HG03196 (cell line): ENCODE measurements around the gene CRX.
A peak's percentile ranks its signal among the peaks of the same experiment; 100 is the strongest.
"Not testable (repeated sequence)": the region's sequence is repeated elsewhere in the genome, so short reads cannot be mapped to it uniquely, and the experiment has no call there.

ENCODE experiments used
- ATAC-seq: cut with Tn5 transposase; IDR thresholded peaks from one replicate; pipeline ENCODE4 v1.9.1; 2021; ENCODE audit not compliant: unreplicated experiment

Gene CRX

DNA sequence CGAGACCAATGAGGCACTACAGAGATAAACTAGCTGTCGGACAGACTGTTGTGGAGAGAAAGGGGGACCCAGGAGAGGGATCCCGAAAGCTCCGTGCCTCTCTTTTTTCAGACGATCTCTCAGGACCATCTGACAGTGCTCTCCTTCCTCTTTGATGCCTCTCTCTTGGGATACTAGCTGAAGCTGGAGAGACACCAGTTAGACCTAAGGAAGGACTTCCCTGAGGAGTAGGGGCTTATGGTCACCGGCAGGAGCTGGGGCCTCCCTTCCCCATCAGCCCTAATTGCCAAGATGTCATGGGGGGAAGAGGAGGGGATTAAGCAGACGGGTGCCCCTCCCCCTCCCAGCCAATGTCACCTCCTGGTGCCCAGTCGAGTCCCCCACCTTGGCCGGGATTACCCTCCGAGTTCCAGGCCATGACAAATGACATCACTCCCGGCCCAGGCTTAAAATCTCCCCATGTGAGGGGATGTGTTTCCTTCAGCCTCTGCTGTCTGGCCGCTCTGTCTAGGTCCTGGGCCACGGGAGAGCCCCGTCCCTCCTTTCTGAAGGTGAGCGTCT lies at the start of gene CRX:
TSS of gene CRX (plus strand) at position 478 of the 561 bp plus-strand sequence. CDS start 12,507 bp downstream, outside the sequence.
- ATAC-seq, result no peak

DNA sequence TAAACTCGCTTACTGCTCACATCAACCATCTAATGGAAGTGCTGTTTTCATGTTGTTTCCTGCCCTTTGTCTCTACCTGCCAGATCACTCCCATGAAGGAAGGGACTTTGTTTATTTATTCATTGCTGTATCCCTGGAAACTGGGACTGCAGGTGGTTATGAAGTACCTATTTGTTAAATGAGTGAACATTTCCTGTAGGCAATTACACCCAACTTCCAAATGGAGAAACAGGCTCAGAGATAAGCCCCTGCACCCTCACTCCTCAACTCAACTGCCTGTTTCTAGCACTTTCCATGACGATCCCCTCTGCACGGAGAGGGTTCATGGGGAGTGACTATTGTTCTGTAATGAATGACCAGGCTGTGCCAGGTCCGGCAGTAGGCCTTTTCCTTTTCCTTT lies 45.2 kb upstream of the CRX start:
- ATAC-seq, result no peak

DNA sequence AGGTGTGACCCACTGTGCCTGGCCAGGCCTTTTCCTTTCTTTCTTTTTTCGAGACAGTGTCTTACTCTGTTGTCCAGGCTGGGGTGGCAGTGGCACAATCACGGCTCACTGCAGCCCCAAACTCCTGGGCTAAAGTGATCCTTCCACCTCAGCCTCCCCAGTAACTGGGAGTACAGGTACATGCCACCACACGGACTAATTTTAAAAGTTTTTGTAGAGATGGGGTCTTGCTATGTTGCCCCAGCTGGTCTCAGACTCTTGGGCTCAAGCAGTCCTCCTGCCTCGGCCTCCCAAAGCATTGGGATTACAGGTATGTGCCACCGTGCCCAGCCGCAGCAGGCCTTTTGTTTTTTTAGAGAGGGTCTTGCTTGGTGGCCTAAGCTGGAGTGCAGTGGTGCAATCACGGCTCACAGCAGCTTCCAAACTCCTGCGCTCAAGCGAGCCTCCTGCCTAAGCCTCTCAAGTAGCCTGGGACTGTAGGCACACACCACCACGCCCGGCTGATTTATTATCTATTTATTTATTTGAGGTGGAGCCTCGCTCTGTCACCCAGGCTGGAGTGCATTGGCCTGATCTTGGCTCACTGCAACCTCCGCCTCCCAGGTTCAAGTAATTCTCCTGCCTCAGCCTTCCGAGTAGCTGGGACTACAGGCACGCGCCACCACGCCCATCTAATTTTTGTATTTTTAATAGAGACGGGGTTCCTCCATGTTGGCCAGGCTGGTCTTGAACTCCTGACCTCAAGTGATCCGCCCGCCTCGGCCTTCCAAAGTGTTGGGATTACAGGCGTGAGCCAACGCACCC lies 44.3 kb upstream of the CRX start:
- ATAC-seq, result not testable (repeated sequence)

DNA sequence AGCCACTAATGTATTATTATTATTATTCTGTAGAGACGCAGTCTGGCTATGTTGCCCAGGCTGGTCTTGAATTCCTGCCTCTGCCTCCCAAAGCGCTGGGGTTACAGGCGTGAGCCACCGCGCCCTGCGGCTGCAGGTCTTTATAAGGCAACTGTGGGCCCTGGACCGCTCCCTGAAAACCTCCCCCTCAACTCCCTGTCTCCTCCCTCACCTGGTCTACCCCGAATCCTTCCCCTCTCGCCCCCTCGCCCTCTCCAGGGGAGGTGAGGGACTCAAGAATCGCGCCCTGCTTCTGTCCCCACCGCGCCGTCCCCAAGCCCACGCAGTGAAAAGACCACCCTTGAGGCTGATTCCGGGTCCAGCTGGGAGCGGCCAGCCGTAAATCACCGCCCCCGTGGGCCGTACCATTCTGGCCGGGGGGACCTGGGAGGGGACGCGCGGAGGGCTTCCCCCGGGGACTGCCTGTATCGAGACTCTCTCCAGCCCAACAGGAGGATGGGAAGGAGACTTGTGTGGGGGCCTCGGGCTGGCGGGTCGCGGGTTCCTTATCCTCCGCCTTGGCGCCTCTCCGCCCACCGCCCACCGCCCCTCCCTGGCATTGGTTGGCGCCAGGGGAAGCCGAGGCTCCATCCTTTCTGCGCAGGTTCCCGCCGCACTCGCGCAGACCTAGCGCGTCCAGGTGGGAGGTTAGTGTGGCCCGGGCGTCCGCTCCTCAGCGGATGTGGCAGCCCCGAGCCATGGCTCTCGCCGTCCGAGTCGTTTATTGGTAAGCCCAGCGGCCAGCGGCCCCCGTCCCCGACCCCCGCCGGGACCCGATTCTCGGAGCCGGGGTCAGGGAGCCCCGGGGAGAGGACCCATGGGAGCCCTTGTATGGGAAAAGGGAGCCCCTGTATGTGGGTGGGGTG lies 43.4 kb upstream of the CRX start, which contains the start of gene SELENOW:
TSS of gene SELENOW (plus strand) at position 655 of the 905 bp plus-strand sequence. CDS start at position 738, 83 bp downstream.
- peak; percentile 78 for ATAC-seq

DNA sequence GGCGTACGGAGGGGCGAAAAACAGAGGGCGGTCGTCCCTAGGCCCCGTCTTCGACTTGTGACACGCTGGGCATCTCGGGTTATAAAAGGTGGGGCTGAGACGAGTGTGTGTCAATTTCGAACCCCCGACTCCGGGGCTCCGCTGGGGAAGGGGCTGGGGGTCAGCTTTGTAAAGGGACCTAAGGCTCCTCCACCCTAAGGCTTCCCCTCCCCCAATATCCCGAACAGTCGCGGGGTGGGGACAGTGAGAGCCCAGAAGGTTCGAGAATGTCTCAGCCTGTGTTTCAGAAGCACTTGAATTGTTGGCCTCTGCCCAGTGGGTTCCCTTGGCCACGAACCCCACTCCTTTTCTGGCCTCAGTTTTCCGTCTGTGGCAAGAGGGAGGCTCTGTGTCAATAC lies 42.8 kb upstream of the CRX start:
- no peak for ATAC-seq

DNA sequence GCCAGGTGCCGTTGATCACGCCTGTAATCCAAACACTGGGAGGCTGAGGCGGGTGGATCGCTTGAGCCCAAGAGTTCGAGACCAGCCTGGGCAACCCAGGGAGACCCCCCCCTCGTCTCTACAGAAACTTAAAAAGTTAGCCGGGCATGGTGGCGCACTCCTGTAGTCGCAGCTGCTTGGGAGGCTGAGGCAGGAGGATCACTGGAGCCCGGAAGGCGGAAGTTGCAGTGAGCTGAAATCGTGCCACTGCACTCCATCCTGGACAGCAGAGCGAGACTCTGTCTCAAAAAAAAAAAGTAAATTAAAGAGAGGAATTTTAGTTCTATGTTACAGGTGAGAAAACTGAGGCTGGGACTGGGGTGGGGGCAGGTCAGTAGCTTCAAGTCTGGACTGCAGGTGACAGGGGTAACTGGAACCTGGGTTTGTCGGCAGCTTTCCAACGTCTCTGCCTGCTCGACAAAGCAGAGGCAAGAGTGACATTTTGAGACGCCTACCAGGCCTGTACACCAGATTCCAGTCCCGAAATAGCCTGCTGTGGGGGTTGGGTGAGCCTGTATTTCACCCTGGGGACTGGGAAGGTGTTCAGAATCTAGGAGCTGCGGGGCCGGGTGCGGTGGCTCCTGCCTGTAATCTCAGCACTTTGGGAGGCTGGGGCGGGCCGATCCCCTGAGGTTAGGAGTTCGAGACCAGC lies 42.1 kb upstream of the CRX start:
- ATAC-seq, result no peak

DNA sequence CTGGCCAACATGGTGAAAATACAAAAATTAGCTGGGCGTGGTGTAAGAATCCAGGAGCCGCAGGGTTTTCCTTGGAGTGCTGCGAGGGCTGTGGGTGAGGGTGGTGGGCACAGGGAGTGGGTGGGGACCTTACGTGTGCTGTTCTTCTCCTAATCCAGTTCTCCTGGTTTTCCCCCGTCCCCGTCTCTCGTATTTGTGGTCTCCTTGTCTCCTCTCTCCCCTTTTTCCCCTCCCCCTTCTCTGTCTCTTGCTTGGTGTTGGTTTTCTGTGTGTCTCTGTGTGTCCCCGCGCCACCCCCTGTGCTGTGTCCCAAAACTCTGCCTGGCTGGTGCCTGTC lies 41.6 kb upstream of the CRX start:
- ATAC-seq, result no peak

DNA sequence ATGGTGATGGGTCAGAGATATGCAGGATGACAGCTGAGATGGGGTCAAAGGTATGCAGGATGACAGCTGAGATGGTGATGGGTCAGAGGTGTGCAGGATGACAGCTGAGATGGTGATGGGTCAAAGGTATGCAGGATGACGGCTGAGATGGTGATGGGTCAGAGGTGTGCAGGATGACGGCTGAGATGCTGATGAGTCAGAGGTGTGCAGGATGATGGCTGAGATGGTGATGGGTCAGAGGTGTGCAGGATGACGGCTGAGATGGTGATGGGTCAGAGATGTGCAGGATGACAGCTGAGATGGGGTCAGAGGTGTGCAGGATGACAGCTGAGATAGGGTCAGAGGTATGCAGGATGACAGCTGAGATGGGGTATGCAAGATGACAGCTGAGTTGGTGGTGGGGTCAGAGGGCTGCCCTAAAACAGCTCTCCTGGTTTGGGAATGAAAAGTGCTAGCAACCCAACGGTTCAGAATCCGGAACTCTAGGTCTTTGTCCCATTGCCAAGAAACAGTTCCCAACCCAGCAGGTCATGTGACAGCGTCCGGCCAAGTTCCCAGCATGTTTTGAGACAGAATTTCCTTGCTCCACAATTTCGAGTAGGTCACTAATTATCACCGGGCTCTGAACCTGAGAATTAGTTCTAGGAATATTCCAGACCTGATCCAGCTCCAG lies 40.0 kb upstream of the CRX start:
- no peak for ATAC-seq

DNA sequence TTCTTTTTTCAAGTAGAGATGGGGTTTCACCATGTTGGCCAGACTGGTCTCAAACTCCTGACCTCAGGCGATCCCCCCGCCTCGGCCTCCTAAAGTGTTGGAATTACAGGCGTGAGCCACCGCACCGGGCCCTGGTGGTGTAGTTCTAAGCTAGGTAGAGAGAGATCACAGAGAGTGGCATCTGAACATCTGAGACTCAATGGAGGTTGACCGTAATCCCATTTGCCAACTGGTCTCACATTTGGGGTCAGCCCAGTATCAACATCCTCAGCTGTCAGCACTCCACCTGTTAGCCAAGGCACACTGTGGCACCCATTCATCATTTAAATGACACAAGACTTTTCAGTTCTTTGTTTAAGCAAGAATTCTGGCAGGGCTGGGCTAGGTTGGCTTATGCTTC lies 35.2 kb upstream of the CRX start:
- ATAC-seq, result no peak

DNA sequence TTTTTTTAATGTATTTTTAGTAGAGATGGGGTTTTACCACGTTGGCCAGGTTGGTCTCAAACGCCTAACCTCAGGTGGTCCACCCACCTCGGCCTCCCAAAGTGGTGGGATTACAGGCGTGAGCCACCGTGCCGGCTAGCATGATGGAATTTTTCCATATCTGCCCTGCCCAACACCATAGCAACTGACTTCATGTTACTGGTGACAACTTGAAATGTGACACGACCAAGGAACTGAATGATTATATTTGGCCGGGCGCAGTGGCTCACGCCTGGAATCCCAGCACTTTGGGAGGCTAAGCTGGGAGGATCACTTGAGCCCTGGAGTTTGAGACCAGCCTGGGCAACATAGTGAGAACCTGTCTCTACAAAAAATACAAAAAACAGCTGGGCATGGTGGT lies 34.4 kb upstream of the CRX start:
- not testable (repeated sequence) for ATAC-seq

DNA sequence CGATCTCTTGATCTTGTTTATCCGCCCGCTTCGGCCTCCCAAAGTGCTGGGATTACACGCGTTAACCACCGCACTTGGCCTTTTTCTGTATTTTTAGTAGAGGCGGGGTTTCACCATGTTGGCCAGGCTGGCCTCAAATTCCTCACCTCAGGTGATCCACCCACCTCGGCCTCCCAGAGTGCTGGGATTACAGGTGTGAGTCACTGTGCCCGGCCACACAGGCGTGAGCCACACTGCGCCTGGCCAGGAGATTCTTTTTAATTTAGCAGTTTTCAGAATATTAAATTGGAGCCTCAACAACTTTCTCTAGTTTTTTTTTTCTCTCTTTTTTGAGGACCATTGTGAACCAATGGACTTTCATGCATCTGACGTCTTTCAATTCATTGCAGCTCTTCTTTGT lies 31.9 kb upstream of the CRX start:
- not testable (repeated sequence) for ATAC-seq

DNA sequence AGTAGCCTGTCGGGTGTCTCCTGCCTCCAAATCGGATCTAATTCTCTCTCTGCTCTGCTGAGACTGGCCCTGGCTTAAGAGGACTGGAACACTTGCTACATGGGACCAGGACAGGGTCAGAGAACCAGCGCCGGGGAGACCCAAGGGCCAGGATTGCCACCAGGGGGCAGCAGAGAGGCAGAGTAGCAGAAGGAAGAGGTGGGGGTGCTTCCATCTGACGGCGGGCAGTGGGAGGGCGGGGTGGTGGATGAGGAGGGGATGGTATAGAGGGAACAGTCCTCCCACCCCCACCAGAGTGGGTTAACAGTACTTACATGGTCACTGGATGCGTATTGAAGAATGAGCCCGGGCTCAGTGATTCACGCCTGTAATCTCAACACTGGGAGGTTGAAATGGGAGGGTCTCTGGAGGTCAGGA lies 31.3 kb upstream of the CRX start:
- ATAC-seq, result no peak

DNA sequence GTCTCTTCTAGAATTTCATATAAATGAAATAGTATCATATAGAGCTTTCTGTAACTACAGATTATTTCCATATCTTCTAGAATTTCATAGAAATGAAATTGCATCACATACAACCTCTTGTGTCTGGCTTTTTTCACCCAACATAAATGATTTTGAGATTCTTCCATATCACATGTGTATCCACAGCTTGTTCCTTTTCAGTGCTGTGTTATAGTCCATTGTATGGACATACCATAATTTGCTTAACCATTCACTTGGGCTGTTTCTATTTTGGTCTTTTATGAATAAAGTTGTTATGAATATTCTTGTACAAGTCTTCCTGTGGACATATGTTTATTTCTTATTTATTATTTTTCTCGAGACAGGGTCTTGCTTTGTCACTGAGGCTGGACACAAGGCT lies 29.1 kb upstream of the CRX start:
- no peak for ATAC-seq

DNA sequence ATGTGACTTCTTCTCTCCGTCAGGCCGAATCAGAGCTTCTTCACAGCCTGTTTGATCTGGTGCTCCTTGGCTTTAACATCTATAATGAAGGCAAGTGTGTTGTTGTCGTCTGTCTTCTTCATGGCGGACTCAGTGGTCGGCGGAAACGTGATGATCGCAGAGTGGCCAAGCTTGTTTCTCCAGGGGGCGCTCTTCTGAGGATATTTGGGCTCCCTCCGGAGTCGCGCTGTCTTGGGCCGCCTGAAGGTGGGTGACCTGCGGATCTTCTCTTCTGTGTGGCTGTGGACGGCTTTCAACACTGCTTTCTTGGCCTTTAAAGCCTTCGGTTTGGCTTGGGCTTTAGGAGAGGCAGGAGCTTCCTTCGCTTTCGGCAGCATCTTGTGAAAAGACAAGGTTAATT lies 27.2 kb upstream of the CRX start:
- ATAC-seq, result no peak

DNA sequence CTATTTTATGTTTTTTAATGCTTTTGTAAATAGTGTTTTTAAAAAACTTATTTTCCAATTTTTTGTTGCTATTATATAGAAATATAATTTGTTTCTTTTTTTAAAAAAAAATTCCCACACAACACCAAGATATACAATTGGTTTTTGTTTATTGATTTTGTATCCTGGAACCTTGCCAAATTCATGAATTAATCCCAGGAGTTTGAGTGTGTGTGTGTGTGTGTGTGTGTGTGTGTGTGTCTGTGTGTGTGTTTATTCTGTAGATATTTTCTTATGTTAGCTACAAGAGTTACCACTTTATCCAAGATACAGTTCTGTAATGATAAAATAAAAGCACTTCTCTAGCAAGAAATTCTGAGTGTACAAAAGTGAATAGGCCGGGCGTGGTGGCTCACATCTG lies 25.0 kb upstream of the CRX start:
- no peak for ATAC-seq

DNA sequence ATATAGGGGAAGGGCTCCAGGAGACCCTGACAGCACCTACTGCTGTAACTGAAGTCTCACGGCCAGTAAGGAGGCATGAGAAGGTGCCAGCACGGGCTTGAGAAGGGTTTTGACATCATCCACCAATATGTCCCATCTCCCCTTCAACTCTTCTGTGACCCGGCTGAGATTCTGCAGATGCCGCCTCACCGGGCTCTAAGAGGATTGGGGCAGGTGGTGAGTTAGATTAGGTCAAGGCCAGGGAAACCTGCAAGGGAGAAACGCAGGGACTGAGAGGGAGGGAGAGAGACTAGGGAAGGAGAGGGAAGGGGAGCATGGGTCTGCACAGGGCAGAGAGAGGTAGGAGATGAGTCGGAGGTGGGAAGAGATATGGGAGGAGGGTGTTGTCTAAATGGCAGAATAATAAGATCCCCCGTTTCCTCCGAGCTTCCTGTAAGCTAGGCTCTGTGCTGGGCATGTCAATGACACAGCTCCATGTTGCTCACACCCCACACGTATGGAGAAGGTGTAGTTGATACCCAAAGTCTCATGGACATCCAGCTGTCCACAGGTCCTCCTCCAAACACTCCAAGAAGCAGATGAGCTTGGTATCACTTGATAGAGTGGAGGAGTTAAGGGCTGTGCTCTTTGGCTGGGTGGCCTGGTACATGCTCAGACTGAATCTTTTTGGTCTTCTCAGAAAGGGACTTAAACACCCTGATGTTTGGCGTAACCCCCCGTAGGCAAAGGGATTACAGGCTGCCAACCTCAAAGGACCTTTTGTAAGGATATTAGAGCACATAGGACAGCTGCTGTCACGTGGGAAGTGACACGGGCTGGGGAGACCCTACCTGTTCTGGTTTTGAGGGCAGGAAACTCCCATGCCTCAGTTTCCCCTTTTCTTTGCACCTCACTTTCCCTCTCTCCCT lies 23.5 kb upstream of the CRX start:
- no peak for ATAC-seq

DNA sequence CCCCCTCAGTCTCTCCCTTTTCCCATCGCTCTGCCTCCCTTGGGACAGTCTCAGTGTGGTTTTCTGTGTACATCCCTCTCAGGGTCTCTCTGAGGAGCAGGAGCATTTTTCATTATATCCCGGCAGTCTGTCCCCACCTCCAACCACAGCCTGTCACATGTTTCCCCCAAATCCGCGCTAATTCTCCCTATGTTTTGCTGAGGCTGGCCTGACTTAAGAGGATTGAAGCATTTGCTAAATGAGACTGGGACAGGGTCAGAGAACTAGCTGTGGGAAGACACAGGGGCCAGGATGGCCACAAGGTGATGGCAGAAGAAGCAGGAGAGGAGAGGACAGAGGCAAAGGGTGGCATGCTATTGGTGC lies 22.9 kb upstream of the CRX start:
- no peak for ATAC-seq

DNA sequence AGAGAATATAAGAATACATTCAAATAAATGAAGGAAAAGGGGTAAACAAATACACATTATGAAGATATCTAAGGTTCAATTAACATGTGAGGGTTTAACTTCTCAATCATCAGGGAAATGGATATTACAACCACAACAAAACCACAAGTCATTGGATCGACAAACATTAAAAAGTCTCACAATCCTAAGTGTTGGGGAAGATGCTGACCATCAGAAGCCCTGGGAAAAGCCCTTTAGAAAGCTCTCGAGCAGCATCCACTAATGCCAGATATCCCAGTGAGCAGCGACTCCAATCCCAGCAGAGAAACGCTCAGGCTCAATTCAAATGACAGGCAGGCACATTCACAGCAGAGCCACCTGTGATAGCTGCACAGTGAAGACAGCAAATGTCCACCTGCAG lies 20.5 kb upstream of the CRX start:
- no peak for ATAC-seq

DNA sequence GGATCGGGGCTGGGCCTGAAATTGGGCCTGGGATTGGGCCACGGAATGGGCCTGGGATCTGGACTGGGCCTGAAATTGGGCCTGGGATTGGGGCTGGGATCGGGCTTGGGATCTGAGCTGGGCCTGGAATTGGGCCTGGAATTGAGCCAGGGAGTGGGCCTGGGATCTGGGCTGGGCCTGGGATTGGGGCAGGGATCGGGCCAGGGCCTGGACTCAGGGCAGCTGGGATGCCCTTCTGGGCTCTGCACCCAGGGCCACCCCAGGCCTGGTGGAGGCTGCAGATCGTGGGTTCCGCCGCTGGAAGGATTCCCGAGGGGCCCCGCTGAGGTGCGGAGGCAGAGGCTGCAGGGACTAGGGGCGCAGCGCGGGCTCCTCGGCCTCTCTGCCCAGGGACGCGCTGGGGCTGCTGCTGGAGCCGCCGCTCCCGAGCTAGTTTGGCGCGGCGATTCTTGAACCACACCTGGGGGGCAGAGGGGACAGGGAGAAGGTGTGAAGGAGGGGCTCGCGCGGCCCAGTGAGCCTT lies 19.2 kb upstream of the CRX start:
- no peak for ATAC-seq
